NCI-H748 (cell line): ENCODE data around the gene RBFA.
"Not testable (repeated sequence)": the region's sequence is repeated elsewhere in the genome, so short reads cannot be mapped to it uniquely, and the experiment has no call there.

Source experiments
- DNase-seq: peaks from one replicate; lab custom pipeline; 2025; ENCODE audit not compliant: unreplicated experiment; lab: John Stamatoyannopoulos, UW

Gene RBFA

DNA sequence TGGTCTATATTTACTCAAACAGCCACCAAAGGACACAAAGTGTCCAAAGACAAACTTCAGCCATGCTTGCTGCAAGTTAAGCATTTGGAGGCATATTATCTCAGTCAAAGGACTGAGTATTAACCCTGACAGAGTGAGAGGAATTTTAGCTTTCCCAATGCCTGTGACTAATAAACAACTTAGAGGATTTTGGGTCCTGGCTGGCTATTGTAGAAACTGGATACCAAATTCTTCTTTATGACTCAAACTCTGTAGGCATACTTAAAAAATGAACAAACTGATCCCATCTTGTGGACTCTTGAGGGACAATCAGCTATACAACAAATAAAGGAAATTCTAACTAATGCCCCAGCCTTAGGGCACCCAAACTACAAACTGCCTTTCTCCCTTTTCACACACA lies 6.5 kb upstream of the RBFA start:
- not testable (repeated sequence) for DNase-seq

GRCh38 chr18:80029690-80030089 lies 4.5 kb upstream of the RBFA start:
- no peak for DNase-seq

DNA sequence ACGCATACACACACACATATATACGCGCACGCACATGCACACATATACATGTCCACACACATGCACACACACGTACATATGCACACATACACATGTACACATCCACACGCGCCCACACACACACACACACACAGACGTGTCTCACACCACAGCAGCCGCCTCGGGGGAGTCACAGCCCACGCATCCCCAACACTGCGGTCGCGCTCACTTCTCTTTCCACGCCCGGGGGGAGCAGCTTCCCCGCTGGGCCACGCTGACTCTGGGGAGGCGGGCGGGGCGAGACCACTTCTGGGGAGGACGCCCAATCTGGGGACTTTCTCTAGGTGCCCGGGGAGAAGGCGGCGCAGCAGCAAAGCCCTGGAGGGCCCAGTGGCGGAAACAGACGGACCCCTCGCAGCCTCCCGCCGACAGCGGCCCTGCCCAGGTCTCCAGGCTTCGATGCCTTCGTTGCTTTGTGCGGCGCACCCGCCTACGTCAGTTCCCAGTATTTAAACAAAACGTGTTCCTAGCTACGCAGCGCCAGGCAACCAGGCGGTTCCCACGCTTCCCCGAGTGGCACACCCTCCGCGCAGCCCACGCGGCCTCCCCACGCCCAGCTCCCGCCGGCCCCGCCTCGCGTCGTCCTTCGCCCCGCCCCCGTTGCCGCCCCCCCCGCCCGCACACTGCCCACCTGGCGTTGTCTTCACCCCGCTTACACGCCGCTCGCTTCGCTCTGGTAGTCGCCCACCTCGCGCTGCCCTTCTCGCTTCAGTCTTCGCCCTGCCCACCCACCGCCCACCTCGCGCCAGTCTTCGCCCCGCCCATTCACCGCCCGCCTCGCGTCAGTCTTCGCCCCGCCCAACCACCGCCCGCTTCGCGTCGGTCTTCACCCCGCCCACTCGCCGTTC lies 810 bp upstream of the RBFA start:
- peak; percentile 99 for DNase-seq

GRCh38 chr18:80034852-80035406 lies 695 bp downstream of the RBFA start:
- DNase-seq = peak; percentile 17

DNA sequence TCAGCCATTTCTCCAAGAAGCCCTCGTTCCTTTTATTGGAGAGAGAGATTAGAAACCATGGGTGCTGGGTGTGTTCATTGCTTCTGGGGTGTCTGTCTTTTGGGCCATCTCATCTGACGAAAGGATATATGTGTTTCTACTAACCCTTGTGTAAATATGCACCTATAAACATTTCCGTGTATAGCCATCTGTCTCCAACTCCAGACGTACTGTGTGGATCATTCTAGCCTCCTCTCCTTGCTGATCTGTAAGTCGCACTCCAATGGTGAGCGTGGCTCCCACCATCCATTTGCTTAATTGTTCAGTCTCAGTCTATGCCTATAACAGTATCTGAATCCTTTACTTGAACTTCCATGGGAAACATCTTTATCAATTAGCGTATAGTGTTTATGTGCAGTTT lies 1.8 kb downstream of the RBFA start:
- DNase-seq = no peak

- no peak for DNase-seq
These were observed 3.1 kb downstream of the RBFA start for GRCh38 chr18:80037300-80037699.

DNA sequence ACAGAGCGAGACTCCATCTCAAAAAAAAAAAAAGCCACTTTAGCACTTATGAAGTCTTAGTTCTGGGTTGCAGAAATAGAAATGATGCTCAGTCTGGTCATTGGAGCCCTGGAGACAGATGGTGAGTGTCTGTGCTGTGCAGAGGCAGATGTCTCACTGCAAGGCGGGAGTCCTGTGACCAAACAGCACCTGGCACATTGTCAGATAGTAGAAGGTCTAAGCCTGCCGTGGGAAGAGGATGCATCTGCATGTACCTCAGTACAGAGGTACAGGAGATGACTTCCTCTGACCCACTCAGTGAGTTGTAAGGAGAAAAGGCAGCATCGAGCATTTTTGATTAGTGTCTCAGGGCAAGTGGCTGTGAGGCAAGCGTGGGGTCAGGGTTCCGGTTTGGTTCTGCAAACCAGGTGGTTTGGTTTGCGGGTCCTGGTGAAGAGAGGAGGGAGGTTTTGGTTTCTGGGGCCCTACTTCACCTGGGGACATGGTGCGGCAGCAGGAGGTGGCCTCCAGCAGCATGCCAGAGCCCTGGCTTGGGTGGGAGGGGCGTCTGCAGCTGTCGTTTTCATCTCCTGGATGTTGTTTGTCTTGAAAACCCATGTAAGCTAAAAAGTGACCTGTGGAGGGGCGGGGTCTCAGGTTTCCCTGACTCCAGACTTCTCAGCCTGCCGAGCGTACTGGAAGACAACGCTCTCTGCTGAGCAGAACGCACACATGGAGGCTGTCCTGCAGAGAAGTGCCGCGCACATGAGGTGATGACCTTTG lies 3.8 kb downstream of the RBFA start:
- no peak for DNase-seq

GRCh38 chr18:80040515-80040914 lies 6.3 kb downstream of the RBFA start:
- no peak for DNase-seq

DNA sequence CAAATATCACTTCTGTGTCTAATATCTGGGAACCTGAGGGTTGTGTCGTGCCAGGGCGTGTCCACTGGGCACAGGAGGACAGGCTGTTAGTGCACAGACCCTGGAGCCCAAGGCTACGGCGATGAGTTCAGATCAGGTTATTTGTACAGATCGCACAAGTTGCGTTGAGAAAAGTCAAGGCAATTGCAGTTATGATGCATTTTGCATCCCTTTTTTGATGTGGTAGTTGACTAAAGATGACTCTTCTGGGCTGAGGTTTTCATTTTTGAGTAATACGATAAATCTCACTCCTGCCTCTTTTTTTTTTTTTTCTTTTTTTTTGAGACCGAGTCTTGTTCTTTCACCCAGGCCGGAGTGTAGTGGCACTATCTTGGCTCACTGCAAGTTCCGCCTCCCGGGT lies 7.2 kb downstream of the RBFA start:
- DNase-seq = no peak

DNA sequence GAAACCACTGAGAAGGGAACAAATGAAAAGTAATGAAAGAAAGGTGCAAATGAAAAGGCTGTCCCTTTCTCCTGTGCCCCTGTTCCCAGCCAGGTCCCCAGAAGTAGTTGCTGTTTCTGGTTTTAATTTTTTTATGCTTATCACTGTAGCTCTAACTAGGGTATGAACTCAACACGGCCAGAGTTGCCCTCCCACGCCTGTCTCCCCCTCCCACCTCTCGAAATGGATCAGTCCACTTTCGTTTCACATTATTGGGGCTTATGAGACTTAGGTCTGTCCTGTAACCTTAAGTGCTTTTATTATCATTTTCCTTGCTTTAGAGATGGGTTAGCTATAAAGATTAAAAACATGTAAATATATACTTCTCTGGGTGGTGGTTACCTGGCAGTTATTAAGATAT lies 8.6 kb downstream of the RBFA start:
- DNase-seq = no peak

- DNase-seq = no peak
These were observed 9.8 kb downstream of the RBFA start for GRCh38 chr18:80044072-80044471.

DNA sequence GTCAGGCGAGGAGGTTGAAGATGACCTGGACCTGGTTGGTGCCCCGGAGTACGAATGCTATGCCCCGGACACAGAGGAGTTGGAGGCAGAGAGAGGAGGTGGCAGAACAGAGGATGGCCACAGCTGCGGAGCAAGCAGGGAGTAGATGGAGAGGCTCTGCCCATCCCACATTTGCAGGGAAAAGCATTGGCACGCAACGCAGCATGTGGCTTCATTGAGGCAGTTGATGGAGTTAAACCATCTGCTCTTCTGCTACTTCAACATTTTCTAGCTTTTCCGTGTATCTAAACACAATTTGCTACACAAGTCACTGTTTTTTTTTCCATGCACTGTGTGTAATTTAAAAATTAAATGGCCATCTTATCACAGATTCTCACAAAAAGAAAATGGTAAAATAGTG lies 11.8 kb downstream of the RBFA start:
- DNase-seq = no peak

- DNase-seq = no peak
These were observed 12.2 kb downstream of the RBFA start for GRCh38 chr18:80046431-80046830.

- no peak for DNase-seq
These were observed 12.8 kb downstream of the RBFA start for GRCh38 chr18:80046961-80047541.

GRCh38 chr18:80050797-80051196 lies 16.6 kb downstream of the RBFA start:
- no peak for DNase-seq

DNA sequence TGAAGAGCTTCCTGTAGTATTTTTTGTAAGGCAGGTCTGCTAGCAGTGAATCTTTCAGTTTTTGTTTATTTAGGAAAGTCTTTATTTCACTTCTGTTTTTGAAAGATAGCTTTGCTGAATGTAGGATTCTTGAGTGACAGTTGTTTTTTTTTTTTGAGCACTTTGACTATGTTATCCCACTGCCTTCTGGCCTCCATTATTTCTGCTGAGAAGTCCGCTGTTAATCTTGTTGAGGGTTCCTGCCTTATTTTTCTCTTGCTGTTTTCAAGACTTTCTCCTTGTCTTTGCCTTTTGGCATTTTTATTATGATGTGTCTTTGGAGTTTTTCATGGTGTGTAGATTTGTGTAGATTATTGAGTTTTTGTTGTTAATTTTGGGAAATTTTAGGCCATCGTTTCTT lies 21.9 kb downstream of the RBFA start:
- no peak for DNase-seq

GRCh38 chr18:80059945-80060344 lies 25.7 kb downstream of the RBFA start:
- no peak for DNase-seq

GRCh38 chr18:80065705-80066104 lies 31.5 kb downstream of the RBFA start:
- DNase-seq = no peak

- no peak for DNase-seq
These were observed 33.1 kb downstream of the RBFA start for GRCh38 chr18:80067321-80067720.

DNA sequence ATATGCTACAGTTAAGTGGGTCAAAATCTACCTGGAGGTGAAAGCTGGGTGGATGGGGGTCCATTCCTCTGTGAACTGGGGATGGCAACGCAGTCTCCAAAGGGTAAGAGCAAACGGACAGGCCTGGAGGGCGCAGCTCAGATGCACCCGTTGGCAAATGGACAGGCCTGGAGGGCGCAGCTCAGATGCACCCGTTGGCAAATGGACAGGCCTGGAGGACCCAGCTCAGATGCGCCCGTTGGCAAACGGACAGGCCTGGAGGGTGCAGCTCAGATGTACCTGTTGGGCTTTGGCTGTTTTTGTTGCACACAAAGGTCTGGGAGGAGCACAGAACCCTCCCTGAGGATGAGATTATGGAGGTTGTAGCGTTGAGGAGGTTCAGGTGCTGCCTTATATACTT lies 33.7 kb downstream of the RBFA start:
- no peak for DNase-seq

DNA sequence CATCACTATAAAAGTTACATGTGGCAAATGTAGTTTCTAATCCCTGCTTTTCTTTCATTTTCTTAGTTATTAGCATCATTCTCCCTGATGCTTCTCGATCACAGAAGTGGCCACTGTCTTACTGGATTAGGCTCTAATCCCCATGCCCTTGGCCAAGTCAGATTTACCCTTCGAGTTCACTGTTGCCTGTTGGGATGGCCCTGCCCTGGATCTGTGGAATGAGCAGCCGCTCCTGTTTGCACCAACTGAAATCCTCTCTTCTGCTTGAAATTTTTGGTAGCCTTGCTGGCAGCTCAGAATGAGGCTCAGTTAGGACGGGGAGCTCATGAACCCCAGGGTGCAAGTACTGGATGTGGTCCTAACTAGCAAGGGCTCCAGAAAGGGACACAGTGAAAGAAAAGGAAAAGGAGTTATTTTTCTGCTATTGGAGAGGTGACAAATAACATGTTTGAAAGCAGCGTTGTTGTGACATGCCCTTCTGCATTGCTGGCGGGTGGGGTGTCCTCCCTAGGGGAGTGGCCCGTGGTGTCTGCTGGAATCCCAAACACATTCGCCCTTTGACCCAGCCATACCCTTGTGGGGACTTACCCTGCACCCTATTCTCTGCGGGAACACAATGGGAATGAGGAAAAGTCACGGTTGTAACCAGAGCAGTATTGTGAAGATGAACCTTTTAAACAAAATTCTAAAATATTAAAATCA lies 34.5 kb downstream of the RBFA start:
- no peak for DNase-seq
